HAP-1 (cell line): ENCODE measurements around the gene UBQLN2.
"Not testable (repeated sequence)": the region's sequence is repeated elsewhere in the genome, so short reads cannot be mapped to it uniquely, and the experiment has no call there.

Source experiments
- DNase-seq, 2 experiments: peaks; one replicate each; pipeline ENCODE4 v3.0.0-alpha.2; 2016 to 2020; ENCODE audit warnings: low spot score in 2 of 2
- H3K27me3 ChIP-seq: fragments of 250-450 bp; sonication (Bioruptor Pico); 2 replicates; pipeline ENCODE4 v1.5.1; 2020; ENCODE audit warnings: low read depth, mild to moderate bottlenecking, moderate library complexity
- H3K36me3 ChIP-seq: fragments of 250-450 bp; sonication (Bioruptor Pico); replicated peaks from 2 replicates; pipeline ENCODE4 v1.5.1; 2020; ENCODE audit warnings: mild to moderate bottlenecking
- H3K4me1 ChIP-seq: fragments of 250-450 bp; sonication (Bioruptor Pico); 2 replicates; pipeline ENCODE4 v1.5.1; 2020; ENCODE audit warnings: mild to moderate bottlenecking
- H3K4me3 ChIP-seq: fragments of 250-450 bp; sonication (Bioruptor Pico); 2 replicates; pipeline ENCODE4 v1.5.1; 2020; ENCODE audit warnings: mild to moderate bottlenecking, moderate library complexity
- H3K9me3 ChIP-seq: fragments of 250-450 bp; sonication (Bioruptor Pico); 2 replicates; pipeline ENCODE4 v1.5.1; 2020; ENCODE audit warnings: mild to moderate bottlenecking, moderate library complexity
- in situ Hi-C: fragments of 300-500 bp; cut with MboI; formaldehyde crosslinking; loops from 3 replicates; pipeline ENCODE4 v1.14.3; 2020; ENCODE audit warnings: low sequenced_read_pairs, inconsistent platforms, mixed read lengths

Gene UBQLN2

DNA sequence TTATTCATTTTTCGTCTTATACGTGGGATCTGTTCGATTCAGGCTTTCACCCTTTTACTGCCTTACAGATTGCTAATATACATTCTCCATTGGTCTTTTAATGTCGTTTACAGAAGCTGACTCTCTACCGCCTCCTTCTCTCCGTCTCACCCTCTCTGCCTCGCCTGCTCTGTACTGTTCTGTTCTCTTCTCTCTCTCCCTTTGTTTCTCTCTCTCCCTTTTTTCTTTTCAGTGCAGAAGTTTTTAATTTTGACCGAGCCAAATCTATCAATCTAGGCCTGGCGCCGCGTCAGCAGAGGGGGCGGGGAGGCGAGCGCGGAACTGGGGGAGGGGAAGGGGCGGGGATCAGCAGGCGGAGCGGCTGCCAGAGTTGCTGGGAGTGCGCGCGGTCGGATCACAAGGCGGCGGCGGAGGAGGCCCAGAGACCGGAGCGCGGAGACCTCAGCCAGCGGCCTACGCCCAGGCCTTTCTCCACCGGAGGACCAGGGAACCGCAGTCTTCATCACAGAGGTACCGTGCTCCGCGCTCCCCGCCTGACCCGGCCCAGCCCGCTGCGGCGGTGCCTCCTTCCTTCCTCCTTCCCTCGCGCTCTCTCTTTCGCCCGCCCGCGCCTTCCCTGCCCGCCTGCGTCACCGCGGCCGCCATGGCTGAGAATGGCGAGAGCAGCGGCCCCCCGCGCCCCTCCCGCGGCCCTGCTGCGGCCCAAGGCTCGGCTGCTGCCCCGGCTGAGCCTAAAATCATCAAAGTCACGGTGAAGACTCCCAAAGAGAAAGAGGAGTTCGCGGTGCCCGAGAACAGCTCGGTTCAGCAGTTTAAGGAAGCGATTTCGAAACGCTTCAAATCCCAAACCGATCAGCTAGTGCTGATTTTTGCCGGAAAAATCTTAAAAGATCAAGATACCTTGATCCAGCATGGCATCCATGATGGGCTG is at the start of gene UBQLN2:
Gene UBQLN2 (plus strand): TSS at position 397 of the 931 bp plus-strand sequence. CDS start 247 bp downstream, at position 644.
- in situ Hi-C loops = no loop called here
- no peaks in the 10 kb centered on the region for H3K27me3 ChIP-seq
- H3K4me3 ChIP-seq = peak within 1 kb of the TSS; percentile 70
- peak; percentile 92 to 93 for DNase-seq
- no peaks in the 10 kb centered on the region for H3K9me3 ChIP-seq
- peaks cover 10% of the 10 kb centered on the region for H3K4me1 ChIP-seq
- peaks cover 4% of the 10 kb centered on the region; the same call in 1 of the 2 replicates for H3K36me3 ChIP-seq

DNA sequence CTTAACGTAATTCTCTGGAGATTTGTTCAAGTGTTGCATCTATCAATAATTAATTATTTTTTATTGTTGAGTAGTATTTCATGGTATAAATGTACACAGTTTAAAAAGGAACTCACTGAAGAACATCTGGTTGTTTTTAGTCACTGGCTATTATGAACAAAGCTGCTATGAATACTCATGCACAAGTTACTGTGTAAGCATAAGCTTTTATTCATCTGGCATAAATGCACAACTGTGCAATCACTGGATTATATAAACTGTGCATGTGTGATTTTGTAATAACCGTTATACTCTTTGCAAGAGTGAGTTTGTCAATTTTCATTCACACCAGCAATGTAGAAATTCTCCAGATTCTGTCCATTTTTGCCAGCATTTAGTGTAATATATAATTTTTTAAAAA is 43.8 kb upstream of the UBQLN2 start:
- DNase-seq = no peak
- in situ Hi-C loops = no loop called here
- no peak overlapping the region for H3K4me3 ChIP-seq
- H3K36me3 ChIP-seq = no peaks in the 10 kb centered on the region
- no peaks in the 10 kb centered on the region for H3K27me3 ChIP-seq
- H3K9me3 ChIP-seq = no peaks in the 10 kb centered on the region
- H3K4me1 ChIP-seq = no peaks in the 10 kb centered on the region

DNA sequence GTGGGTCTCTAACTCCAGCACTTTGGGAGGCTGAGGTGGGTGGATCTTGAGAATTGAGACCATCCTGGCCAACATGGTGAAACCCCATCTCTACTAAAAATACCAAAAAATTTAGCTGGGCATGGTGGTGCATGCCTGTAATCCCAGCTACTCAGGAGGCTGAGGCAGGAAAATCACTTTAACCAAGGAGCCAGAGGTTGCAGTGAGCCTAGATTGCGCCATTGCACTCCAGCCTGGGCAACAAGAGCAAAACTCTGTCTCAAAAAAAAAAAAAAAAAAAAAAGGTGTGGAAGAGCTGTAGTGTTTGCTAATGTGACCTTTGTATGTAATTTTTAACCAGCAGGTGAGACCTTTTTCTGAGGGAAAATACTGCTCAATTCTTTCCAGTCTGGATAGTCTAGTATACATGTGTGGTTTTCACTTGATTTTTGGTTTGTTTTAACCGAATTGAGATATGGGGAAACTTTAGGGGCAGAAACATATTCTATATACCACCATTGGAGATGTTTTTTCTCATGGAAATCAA is 33.9 kb upstream of the UBQLN2 start:
- H3K4me3 ChIP-seq, H3K9me3 ChIP-seq, in situ Hi-C loops, DNase-seq, H3K27me3 ChIP-seq, H3K36me3 ChIP-seq, H3K4me1 ChIP-seq: not testable (repeated sequence)

DNA sequence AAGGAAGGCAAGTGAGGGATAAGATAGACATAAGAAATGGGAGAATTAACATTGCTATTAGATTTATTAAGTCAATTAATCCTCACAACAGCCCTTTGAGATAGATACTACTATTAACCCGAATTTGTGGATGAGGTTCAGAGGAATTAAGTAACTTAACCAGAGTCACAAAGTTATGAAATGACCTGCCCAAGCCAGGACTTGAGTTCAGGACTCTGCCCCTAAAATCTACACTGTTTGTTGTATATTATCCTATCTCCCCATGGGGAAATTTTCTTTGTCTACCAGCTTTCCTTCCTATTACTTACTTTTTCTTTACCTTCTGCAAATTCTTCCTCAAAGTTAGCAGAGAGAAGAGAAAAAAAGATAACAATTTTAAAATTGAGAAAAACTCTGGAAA is 33.4 kb upstream of the UBQLN2 start:
- in situ Hi-C loops = no loop called here
- H3K27me3 ChIP-seq = no peaks in the 10 kb centered on the region
- no peaks in the 10 kb centered on the region for H3K4me1 ChIP-seq

DNA sequence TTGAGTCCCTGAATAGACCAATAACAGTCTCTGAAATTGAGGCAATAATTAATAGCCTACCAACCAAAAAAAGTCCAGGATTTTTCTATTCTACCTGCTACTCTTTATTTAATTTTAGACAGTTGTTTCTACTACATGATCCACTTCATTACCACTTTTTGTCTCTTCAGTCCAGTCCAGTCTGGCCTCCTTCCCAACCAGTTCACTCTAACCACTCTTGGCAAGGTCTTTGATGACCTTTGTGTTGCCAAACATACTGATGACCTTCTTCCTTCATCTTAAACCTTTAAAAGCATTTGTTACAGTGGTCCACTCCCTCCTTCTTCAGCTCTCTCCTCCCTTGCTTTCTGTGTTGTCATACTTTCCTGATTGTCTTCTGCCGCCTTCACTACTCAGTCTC is 12.8 kb upstream of the UBQLN2 start:
- no peak for DNase-seq
- in situ Hi-C loops = no loop called here
- Histone ChIP-seq H3K27me3 (no peaks in the 10 kb centered on the region; the same call in 1 of the 2 replicates), H3K9me3 (no peaks in the 10 kb centered on the region), H3K4me1 (no peaks in the 10 kb centered on the region), H3K36me3 (no peaks in the 10 kb centered on the region), H3K4me3 (no peak overlapping the region)

More for the DNA sequence above, 33.4 kb upstream of the UBQLN2 start:
- Histone ChIP-seq H3K36me3 (no peaks in the 10 kb centered on the region), H3K9me3 (no peaks in the 10 kb centered on the region), H3K4me3 (no peak overlapping the region)
- DNase-seq = no peak

DNA sequence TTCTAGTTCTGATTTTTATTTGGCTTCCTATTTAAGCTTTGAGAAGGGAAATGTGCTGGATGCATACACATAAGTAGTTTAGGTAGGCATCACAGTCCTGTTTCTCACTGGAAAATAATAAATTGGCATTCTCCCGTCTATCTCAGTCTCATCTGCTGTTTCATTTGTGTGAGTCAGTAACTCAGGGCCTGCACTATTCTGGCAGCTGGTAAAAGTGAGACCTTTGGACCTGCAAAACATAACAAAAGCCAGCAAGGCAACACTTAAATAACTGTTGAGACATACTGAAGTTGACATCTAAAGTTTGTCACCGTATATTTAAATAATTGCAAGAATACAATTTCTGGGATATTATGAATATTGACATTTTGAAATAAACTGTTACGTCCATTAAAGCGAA is 8.6 kb upstream of the UBQLN2 start:
- DNase-seq = no peak
- Histone ChIP-seq H3K27me3 (no peaks in the 10 kb centered on the region; the same call in 1 of the 2 replicates), H3K9me3 (no peaks in the 10 kb centered on the region), H3K36me3 (no peaks in the 10 kb centered on the region), H3K4me1 (no peaks in the 10 kb centered on the region), H3K4me3 (no peak overlapping the region)
- in situ Hi-C loops = no loop called here

DNA sequence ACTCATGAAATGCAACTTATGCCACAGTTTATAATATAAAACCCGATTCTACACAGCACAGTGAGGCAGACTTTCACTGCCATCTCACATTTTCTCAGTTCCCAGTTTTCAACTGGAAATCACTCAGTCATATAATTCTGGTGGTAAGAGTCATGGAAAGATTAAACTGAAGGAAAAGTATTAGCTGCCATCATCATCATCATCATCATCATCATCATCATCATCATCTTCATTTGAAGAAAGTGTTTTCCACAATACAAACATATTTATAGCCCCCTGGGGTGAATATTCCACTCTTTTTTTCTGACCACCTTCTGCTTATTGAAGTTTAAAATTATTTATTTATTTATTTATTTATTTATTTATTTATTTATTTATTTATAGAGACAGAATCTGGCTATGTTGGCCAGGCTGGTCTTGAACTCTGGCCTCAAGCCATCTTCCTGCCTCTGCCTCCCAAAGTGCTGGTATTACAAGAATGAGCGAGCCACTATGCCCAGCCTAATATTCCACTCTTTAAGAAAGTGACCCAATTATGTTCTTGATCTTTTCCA is 6.0 kb upstream of the UBQLN2 start:
- no peaks in the 10 kb centered on the region for H3K36me3 ChIP-seq
- H3K27me3 ChIP-seq = no peaks in the 10 kb centered on the region; the same call in 1 of the 2 replicates
- H3K9me3 ChIP-seq = no peaks in the 10 kb centered on the region
- H3K4me3 ChIP-seq = no peak overlapping the region
- in situ Hi-C loops = no loop called here
- peaks cover under 1% of the 10 kb centered on the region; the same call in 1 of the 2 replicates for H3K4me1 ChIP-seq
- no peak for DNase-seq

DNA sequence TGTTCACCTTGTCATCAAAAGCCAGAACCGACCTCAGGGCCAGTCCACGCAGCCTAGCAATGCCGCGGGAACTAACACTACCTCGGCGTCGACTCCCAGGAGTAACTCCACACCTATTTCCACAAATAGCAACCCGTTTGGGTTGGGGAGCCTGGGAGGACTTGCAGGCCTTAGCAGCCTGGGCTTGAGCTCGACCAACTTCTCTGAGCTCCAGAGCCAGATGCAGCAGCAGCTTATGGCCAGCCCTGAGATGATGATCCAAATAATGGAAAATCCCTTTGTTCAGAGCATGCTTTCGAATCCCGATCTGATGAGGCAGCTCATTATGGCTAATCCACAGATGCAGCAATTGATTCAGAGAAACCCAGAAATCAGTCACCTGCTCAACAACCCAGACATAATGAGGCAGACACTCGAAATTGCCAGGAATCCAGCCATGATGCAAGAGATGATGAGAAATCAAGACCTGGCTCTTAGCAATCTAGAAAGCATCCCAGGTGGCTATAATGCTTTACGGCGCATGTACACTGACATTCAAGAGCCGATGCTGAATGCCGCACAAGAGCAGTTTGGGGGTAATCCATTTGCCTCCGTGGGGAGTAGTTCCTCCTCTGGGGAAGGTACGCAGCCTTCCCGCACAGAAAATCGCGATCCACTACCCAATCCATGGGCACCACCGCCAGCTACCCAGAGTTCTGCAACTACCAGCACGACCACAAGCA is 898 bp downstream of the UBQLN2 start:
- H3K4me1 ChIP-seq = peaks cover 10% of the 10 kb centered on the region
- in situ Hi-C loops = no loop called here
- H3K9me3 ChIP-seq = no peaks in the 10 kb centered on the region
- H3K36me3 ChIP-seq = peaks cover 4% of the 10 kb centered on the region; the same call in 1 of the 2 replicates
- H3K27me3 ChIP-seq = no peaks in the 10 kb centered on the region
- DNase-seq = peak in 1 of 2 experiments; percentile 25
- peak overlapping the region; percentile 70 for H3K4me3 ChIP-seq

DNA sequence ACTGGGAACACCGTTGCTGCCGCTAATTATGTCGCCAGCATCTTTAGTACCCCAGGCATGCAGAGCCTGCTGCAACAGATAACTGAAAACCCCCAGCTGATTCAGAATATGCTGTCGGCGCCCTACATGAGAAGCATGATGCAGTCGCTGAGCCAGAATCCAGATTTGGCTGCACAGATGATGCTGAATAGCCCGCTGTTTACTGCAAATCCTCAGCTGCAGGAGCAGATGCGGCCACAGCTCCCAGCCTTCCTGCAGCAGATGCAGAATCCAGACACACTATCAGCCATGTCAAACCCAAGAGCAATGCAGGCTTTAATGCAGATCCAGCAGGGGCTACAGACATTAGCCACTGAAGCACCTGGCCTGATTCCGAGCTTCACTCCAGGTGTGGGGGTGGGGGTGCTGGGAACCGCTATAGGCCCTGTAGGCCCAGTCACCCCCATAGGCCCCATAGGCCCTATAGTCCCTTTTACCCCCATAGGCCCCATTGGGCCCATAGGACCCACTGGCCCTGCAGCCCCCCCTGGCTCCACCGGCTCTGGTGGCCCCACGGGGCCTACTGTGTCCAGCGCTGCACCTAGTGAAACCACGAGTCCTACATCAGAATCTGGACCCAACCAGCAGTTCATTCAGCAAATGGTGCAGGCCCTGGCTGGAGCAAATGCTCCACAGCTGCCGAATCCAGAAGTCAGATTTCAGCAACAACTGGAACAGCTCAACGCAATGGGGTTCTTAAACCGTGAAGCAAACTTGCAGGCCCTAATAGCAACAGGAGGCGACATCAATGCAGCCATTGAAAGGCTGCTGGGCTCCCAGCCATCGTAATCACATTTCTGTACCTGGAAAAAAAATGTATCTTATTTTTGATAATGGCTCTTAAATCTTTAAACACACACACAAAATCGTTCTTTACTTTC is 1.8 kb downstream of the UBQLN2 start:
- no peaks in the 10 kb centered on the region for H3K9me3 ChIP-seq
- in situ Hi-C loops = no loop called here
- no peaks in the 10 kb centered on the region for H3K27me3 ChIP-seq
- DNase-seq = peak in 1 of 2 experiments; percentile 26
- H3K4me3 ChIP-seq = peak overlapping the region; percentile 70
- peaks cover 10% of the 10 kb centered on the region for H3K4me1 ChIP-seq
- H3K36me3 ChIP-seq = peaks cover 4% of the 10 kb centered on the region; the same call in 1 of the 2 replicates

DNA sequence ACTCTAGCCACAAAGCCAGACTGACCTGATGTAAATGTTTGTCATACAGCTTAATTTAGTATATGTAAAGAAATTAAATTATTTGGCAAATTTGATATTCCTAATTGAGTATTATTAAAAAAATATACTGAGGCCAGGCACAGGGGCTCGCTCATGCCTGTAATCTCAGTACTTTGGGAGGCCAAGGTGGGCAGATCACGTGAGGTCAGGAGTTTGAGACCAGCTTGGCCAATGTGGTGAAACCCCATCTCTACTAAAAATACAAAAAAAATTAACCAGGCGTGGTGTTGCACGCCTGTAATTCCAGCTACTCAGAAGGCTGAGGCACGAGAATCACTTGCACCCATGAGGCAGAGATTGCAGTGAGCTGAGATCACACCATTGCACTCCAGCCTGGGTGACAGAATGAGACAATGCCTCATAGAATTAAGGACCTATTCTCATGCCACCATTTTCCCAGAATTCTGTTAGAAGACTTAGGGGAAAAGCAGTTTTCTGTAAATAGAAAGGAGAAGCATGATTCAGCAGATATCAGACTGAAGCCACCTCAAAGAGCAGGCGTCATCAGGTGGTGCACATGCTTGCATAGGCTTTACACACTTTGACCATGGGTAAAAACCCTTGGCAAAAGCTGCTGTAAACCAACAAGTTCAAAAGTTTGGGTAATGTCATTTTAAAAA is 6.1 kb downstream of the UBQLN2 start:
- peaks cover 9% of the 10 kb centered on the region; the same call in 1 of the 2 replicates for H3K36me3 ChIP-seq
- in situ Hi-C loops = no loop called here
- no peaks in the 10 kb centered on the region for H3K9me3 ChIP-seq
- H3K4me3 ChIP-seq = no peak overlapping the region
- H3K27me3 ChIP-seq = no peaks in the 10 kb centered on the region
- no peak for DNase-seq
- peaks cover 6% of the 10 kb centered on the region; the same call in 1 of the 2 replicates for H3K4me1 ChIP-seq

DNA sequence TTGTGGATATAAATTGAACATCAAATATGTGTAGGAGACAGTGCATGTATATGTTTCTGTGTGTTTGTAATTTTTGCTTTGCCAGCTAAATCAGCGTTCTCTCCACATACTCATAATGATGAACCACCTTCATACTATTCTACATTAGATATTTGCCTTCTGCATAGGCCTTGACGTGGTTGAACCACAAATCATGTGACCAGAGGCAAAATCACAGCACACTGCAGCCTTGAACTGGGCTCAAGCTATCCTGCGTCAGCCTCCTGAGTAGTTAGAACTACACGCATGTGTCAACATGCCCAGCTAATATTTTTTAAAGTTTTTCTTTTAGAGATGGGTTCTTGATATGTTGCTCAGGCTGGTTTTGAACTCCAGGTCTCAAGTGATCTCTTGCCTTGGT is 9.5 kb downstream of the UBQLN2 start:
- in situ Hi-C loops = no loop called here
- H3K36me3 ChIP-seq = peaks cover 6% of the 10 kb centered on the region; the same call in 1 of the 2 replicates
- no peak for DNase-seq
- H3K9me3 ChIP-seq = no peaks in the 10 kb centered on the region
- no peak overlapping the region for H3K4me3 ChIP-seq
- no peaks in the 10 kb centered on the region for H3K4me1 ChIP-seq
- H3K27me3 ChIP-seq = no peaks in the 10 kb centered on the region

DNA sequence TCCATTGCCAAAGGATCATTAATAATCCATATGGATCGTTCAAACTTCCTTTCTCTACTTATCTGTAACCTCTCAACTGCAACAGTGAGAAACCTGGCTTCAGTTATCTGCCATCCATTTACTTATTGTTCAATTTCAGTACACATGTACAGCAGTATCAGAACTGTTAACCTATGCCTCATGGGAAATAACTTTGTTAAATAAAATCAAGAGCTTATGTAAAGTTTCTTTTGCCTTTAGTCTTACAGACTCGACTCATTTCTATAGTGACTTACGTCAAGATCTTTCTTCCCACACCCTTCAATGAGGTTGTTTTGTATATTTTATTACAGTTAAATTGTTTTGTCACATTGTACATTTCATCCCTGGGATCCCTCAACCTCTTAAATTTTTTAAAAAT is 11.4 kb downstream of the UBQLN2 start:
- H3K27me3 ChIP-seq = no peaks in the 10 kb centered on the region
- no peaks in the 10 kb centered on the region for H3K9me3 ChIP-seq
- no peak overlapping the region for H3K4me3 ChIP-seq
- no peak for DNase-seq
- H3K4me1 ChIP-seq = no peaks in the 10 kb centered on the region
- in situ Hi-C loops = no loop called here
- 0 out of 2 replicates have a peak, but pooled peaks cover 6% of the 10 kb centered on the region for H3K36me3 ChIP-seq
